GM12878 (cell line): ENCODE measurements around the gene BRD1. TPM values are rescaled to one million over a fixed set of nuclear protein-coding genes. Genes with fewer than 3 reads are reported as not detected.

Experiments used
- ATAC-seq: fragments of 200-7000 bp; cut with Tn5 transposase; 3 replicates; pipeline ENCODE4 v1.9.1; 2020; ENCODE audit warnings: mild to moderate bottlenecking, moderate library complexity
- BruUV-seq: library from RNA; stranded (reverse); fragments of 400-500 nt; replicated peaks from 2 replicates; lab custom pipeline; 2021; lab: Mats Ljungman, UMichigan
- CTCF ChIA-PET: fragments of 300-600 bp; sonication (Branson Sonifier 250); formaldehyde crosslinking; extraction: SDS; loops from one replicate; lab custom pipeline; 2021; ENCODE audit warnings: inconsistent platforms; lab: Yijun Ruan, JAX
- POLR2A ChIA-PET: fragments of 350-600 bp; formaldehyde crosslinking; extraction: SDS; loops from one replicate; lab custom pipeline; 2021; ENCODE audit warnings: inconsistent platforms; lab: Charles Lee
- RAD21 ChIA-PET: fragments of 300-600 bp; sonication (Branson Sonifier 250); formaldehyde crosslinking; loops from one replicate; lab custom pipeline; 2023; ENCODE audit warnings: antibody characterized with exemption; ENCODE audit not compliant: unreplicated experiment; lab: Charles Lee
- SMC1A ChIA-PET: fragments of 300-600 bp; sonication (Branson Sonifier 250); formaldehyde crosslinking; loops from one replicate; lab custom pipeline; 2023; ENCODE audit not compliant: unreplicated experiment, uncharacterized antibody; lab: Charles Lee
- DNase-seq: peaks from one replicate; pipeline ENCODE4 v3.0.0-alpha.2; 2011; ENCODE audit warnings: low read depth, low spot score
- FAIRE-seq: peaks from 3 replicates; lab custom pipeline; 2011; peaks lifted over from hg19 to GRCh38; lab: Jason Lieb, UNC
- H2AFZ ChIP-seq: 2 replicates; pipeline ENCODE4 v1.6.0; 2011; ENCODE audit warnings: low read depth, low read length, control low read depth; ENCODE audit not compliant: control insufficient read depth
- H3K27ac ChIP-seq: 2 replicates; pipeline ENCODE4 v1.5.1; 2011; ENCODE audit warnings: control low read depth; ENCODE audit not compliant: control insufficient read depth, insufficient read depth
- H3K27me3 ChIP-seq, 2 experiments: replicated peaks in 1 of 2; 2 replicates each; pipeline versions ENCODE4 v1.6.0 to v1.6.1; 2011; ENCODE audit warnings: low read length in 1 of 2; ENCODE audit not compliant: control insufficient read depth in 2 of 2, insufficient read depth in 2 of 2
- H3K36me3 ChIP-seq, 2 experiments: 2 replicates each; pipeline ENCODE4 v1.5.1; 2011; ENCODE audit warnings: low read length in 1 of 2; ENCODE audit not compliant: control insufficient read depth in 2 of 2, insufficient read depth in 2 of 2
- H3K4me1 ChIP-seq: 2 replicates; pipeline ENCODE4 v1.6.1; 2011; ENCODE audit warnings: mild to moderate bottlenecking, low read length, moderate library complexity, mixed read lengths; ENCODE audit not compliant: control insufficient read depth, insufficient read depth
- H3K4me2 ChIP-seq: 2 replicates; pipeline ENCODE4 v1.6.0; 2011; ENCODE audit warnings: control low read depth; ENCODE audit not compliant: control insufficient read depth, insufficient read depth
- H3K4me3 ChIP-seq: fragments of 200-600 bp; sonication (generic); 2 replicates; pipeline ENCODE4 v1.5.1; 2016
- H3K79me2 ChIP-seq: 2 replicates; pipeline ENCODE4 v1.6.0; 2011; ENCODE audit warnings: low read length; ENCODE audit not compliant: control insufficient read depth, insufficient read depth
- H3K9ac ChIP-seq: 2 replicates; pipeline ENCODE4 v1.8.0; 2011; ENCODE audit warnings: low read length, control low read depth, mixed read lengths; ENCODE audit not compliant: control insufficient read depth, insufficient read depth
- H3K9me3 ChIP-seq: replicated peaks from 3 replicates; pipeline ENCODE4 v1.5.1; 2011; ENCODE audit warnings: mild to moderate bottlenecking, low read length; ENCODE audit not compliant: control insufficient read depth, insufficient read depth
- H4K20me1 ChIP-seq: 2 replicates; pipeline ENCODE4 v1.6.0; 2011; ENCODE audit not compliant: control insufficient read depth, insufficient read depth
- BACH1 ChIP-seq: fragments of 450-650 bp; IDR thresholded peaks from 2 replicates; pipeline ENCODE4 v1.6.1; 2017; ENCODE audit warnings: mild to moderate bottlenecking, borderline replicate concordance
- BCLAF1 ChIP-seq: fragments of 450-650 bp; IDR thresholded peaks from 2 replicates; pipeline ENCODE4 v1.6.1; 2017; ENCODE audit warnings: antibody characterized with exemption, mild to moderate bottlenecking, moderate library complexity
- EP300 ChIP-seq, 2 experiments: fragments of 150-350 bp in 1 of 2; IDR thresholded peaks; 2 replicates each; pipeline ENCODE4 v1.6.1; 2011 to 2012; ENCODE audit warnings: low read depth in 2 of 2, low read length in 2 of 2, borderline replicate concordance in 1 of 2, improper control_type of control experiment in 1 of 2, inconsistent platforms in 1 of 2; ENCODE audit not compliant: control insufficient read depth in 1 of 2
- MTA3 ChIP-seq: IDR thresholded peaks from 2 replicates; pipeline ENCODE4 v1.6.1; 2012; ENCODE audit warnings: low read length, inconsistent platforms, borderline replicate concordance
- RELB ChIP-seq: fragments of 450-650 bp; IDR thresholded peaks from 2 replicates; pipeline ENCODE4 v1.6.1; 2017; ENCODE audit warnings: low read depth, mild to moderate bottlenecking, moderate library complexity
- SMC3 ChIP-seq: IDR thresholded peaks from 2 replicates; pipeline ENCODE4 v1.6.1; 2011; ENCODE audit warnings: low read length, improper control_type of control experiment, borderline replicate concordance
- WGBS: methylation state at CpG from one replicate; pipeline ENCODE4 v1.1.6; 2016; ENCODE audit warnings: low lambda C conversion rate; ENCODE audit not compliant: insufficient replicate concordance, insufficient coverage; ENCODE audit errors: missing lambda C conversion rate; 5-methylcytosine and 5-hydroxymethylcytosine counted together
- in situ Hi-C: fragments of 300-500 bp; cut with MboI; formaldehyde crosslinking; loops from 9 replicates; pipeline ENCODE4 v1.14.3; 2018; ENCODE audit warnings: mixed read lengths
- intact Hi-C: fragments of 100-400 bp; cut with micrococcal nuclease; formaldehyde crosslinking; loops from one replicate; pipeline ENCODE4 v1.14.2; 2022; ENCODE audit not compliant: unreplicated experiment
- polyA plus RNA-seq, 11 experiments: library from polyadenylated mRNA; depleted of rRNA in 4 of 11; unstranded in 6 of 11; stranded (reverse) in 5 of 11; fragments of >200 nt; fragmentation: Nextera tagmentation in 4 of 11; fragmentation: Illumina TruSeq in 1 of 11; extraction: Ambion mirVana in 4 of 11; extraction: Trizol in 1 of 11; gene quantifications; 1 replicate in 1 of 11; 2 replicates in 10 of 11; pipeline versions ENCODE4 v1.2.1 to v1.2.3, GENCODE V29; 2011 to 2016; ENCODE audit warnings: inconsistent platforms in 2 of 11, missing spikeins in 2 of 11, low read depth in 1 of 11
- total RNA-seq, 4 experiments: library from RNA; depleted of rRNA in 3 of 4; stranded (reverse); fragments of >200 nt in 3 of 4; fragmentation: Illumina TruSeq in 1 of 4; extraction: Trizol in 1 of 4; gene quantifications; 2 replicates each; pipeline versions ENCODE4 v1.2.1 to v1.2.3, GENCODE V29; 2013 to 2021
- TF ChIP-seq, protein P1 (sequence below): fragments of 450-650 bp; formaldehyde crosslinking; IDR thresholded peaks from 2 replicates; pipeline ENCODE4 v1.4.0; 2020; ENCODE audit warnings: mild to moderate bottlenecking, moderate library complexity
- TF ChIP-seq, protein P2 (sequence below): IDR thresholded peaks from 2 replicates; pipeline ENCODE4 v1.6.1; 2011; ENCODE audit warnings: low read depth, mild to moderate bottlenecking, low read length, moderate library complexity, borderline replicate concordance; ENCODE audit errors: extremely low read depth

The BRD1 gene
- total and polyA plus RNA-seq, 10 of the 15 experiments (the other 5 are each of a cell fraction or from before 2014, with no cell fraction given): 0.90 to 26.4 (median 7.1) TPM

GRCh38 chr22:49786976-49787706, 40.5 kb downstream of the BRD1 start (continued):
- TF ChIP-seq RELB: no peak

DNA sequence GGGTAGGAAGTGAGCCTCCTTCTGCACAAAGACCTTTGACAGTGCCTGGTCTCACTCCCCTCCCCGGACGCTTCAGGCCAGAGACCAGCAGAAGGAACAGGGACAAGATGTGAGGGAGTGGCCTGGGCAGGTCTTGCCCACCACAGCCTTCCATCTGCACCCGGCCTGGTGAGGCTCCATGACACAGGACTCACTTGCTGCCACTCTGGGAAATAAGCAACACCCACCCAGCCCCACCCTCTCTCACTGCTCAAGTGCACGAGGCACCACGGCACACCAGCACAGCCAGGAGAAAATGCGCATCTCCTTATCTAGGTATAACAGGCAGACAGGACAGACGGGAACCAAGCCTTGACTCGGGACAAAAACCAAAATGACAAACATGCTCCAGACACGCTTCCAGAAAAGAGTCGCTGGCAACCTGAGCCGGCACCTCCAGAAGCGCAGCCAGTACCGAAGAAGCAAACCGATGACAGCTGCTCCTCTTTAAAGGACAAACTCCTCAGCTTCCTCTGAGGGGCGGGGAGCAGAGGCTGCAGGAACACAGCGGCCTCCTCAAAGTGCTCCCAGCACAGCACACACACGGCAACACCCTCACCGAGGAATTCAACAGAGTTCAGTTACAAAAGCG, 41.7 kb downstream of the BRD1 start:
- ChIA-PET CTCF (no interaction called here), SMC1A (no interaction called here), RAD21 (no interaction called here), POLR2A (no interaction called here)
- Histone ChIP-seq H4K20me1 (peaks cover 7% of the 10 kb centered on the region), H3K27me3 (no peaks in the 10 kb centered on the region), H3K79me2 (peaks cover 2% of the 10 kb centered on the region), H3K4me3 (no peak overlapping the region), H3K9ac (no peak overlapping the region), H3K9me3 (no peaks in the 10 kb centered on the region), H3K4me1 (no peaks in the 10 kb centered on the region), H3K36me3 (peaks cover 27 to 39% of the 10 kb centered on the region in 2 experiments), H3K27ac (no peak overlapping the region), H2AFZ (no peak overlapping the region), H3K4me2 (no peak overlapping the region)
- 98% methylated on average over 18 of the region's 19 CpGs for WGBS
- intact Hi-C loops: no loop called here
- ATAC-seq: no peak
- no peak for DNase-seq
- no peak for FAIRE-seq
- BruUV-seq: no TSS peak
- in situ Hi-C loops: no loop called here
- TF ChIP-seq, protein P1, sequence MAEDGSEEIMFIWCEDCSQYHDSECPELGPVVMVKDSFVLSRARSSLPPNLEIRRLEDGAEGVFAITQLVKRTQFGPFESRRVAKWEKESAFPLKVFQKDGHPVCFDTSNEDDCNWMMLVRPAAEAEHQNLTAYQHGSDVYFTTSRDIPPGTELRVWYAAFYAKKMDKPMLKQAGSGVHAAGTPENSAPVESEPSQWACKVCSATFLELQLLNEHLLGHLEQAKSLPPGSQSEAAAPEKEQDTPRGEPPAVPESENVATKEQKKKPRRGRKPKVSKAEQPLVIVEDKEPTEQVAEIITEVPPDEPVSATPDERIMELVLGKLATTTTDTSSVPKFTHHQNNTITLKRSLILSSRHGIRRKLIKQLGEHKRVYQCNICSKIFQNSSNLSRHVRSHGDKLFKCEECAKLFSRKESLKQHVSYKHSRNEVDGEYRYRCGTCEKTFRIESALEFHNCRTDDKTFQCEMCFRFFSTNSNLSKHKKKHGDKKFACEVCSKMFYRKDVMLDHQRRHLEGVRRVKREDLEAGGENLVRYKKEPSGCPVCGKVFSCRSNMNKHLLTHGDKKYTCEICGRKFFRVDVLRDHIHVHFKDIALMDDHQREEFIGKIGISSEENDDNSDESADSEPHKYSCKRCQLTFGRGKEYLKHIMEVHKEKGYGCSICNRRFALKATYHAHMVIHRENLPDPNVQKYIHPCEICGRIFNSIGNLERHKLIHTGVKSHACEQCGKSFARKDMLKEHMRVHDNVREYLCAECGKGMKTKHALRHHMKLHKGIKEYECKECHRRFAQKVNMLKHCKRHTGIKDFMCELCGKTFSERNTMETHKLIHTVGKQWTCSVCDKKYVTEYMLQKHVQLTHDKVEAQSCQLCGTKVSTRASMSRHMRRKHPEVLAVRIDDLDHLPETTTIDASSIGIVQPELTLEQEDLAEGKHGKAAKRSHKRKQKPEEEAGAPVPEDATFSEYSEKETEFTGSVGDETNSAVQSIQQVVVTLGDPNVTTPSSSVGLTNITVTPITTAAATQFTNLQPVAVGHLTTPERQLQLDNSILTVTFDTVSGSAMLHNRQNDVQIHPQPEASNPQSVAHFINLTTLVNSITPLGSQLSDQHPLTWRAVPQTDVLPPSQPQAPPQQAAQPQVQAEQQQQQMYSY: no peak
- no peak for TF ChIP-seq EP300 (IDR thresholded peaks at IDR 0.05; ENCODE audit: borderline replicate concordance in 1 of 2, control insufficient read depth in 1 of 2, low read depth in 2 of 2, low read length in 2 of 2)
- TF ChIP-seq, protein P2, sequence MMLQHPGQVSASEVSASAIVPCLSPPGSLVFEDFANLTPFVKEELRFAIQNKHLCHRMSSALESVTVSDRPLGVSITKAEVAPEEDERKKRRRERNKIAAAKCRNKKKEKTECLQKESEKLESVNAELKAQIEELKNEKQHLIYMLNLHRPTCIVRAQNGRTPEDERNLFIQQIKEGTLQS: no peak
- no peak for TF ChIP-seq SMC3
- TF ChIP-seq BACH1: no peak
- TF ChIP-seq MTA3: no peak
- no peak for TF ChIP-seq BCLAF1
